SK-N-SH (cell line): Measurements from ENCODE around the gene DPY19L1.
"Not testable (repeated sequence)": the region's sequence is repeated elsewhere in the genome, so short reads cannot be mapped to it uniquely, and the experiment has no call there.

Source experiments
- CTCF ChIP-seq: fragments of 200-600 bp; sonication (generic); IDR thresholded peaks from 2 replicates; pipeline ENCODE4 v1.6.1; 2017; ENCODE audit warnings: antibody characterized with exemption, mild to moderate bottlenecking, moderate library complexity
- EZH2phosphoT487 ChIP-seq: fragments of 200-600 bp; sonication (generic); IDR thresholded peaks from 2 replicates; pipeline ENCODE4 v1.6.1; 2017; ENCODE audit warnings: low read depth, mixed run types, mild to moderate bottlenecking, antibody characterized with exemption, moderate library complexity, borderline replicate concordance
- FOXJ3 ChIP-seq: sonication (generic); formaldehyde crosslinking; IDR thresholded peaks from 2 replicates; pipeline ENCODE4 v1.5.1; 2020; ENCODE audit warnings: mild to moderate bottlenecking, missing genetic modification reagents
- FOXM1 ChIP-seq: IDR thresholded peaks from 2 replicates; pipeline ENCODE4 v1.4.0; 2012; ENCODE audit warnings: low read depth, mild to moderate bottlenecking
- IRF3 ChIP-seq: fragments of 150-350 bp; IDR thresholded peaks from 2 replicates; pipeline ENCODE4 v1.6.1; 2016; ENCODE audit warnings: mild to moderate bottlenecking, low read depth, low read length
- JUND ChIP-seq: IDR thresholded peaks from 2 replicates; pipeline ENCODE4 v1.4.0; 2012
- POLR2AphosphoS5 ChIP-seq: IDR thresholded peaks from 2 replicates; pipeline ENCODE4 v1.6.1; 2012; ENCODE audit warnings: low read depth, low read length
- RAD21 ChIP-seq: IDR thresholded peaks from 2 replicates; pipeline ENCODE4 v1.6.1; 2012; ENCODE audit warnings: mild to moderate bottlenecking, low read length
- SMC3 ChIP-seq: IDR thresholded peaks from 2 replicates; pipeline ENCODE4 v1.6.1; 2012; ENCODE audit warnings: low read depth, low read length, improper control_type of control experiment
- TCF12 ChIP-seq: IDR thresholded peaks from 2 replicates; pipeline ENCODE4 v1.4.0; 2012
- ZBTB33 ChIP-seq: IDR thresholded peaks from 2 replicates; pipeline ENCODE4 v1.4.0; 2012; ENCODE audit warnings: low read depth, borderline replicate concordance

GRCh38 chr7:34918198-34918861 lies 119.0 kb downstream of the DPY19L1 start:
- TF ChIP-seq ZBTB33; TCF12; FOXM1; CTCF; RAD21; EZH2phosphoT487; IRF3; FOXJ3 (CRISPR knock-in tag); JUND; POLR2AphosphoS5; SMC3: not testable (repeated sequence)
